HG02610 (cell line): ENCODE measurements around the gene KLF9.

Experiments
- ATAC-seq: cut with Tn5 transposase; IDR thresholded peaks from one replicate; pipeline ENCODE4 v1.9.1; 2021; ENCODE audit warnings: mild to moderate bottlenecking, moderate library complexity; ENCODE audit not compliant: unreplicated experiment

The KLF9 gene

GRCh38 chr9:70422371-70423043 is 8.1 kb upstream of the KLF9 start:
- no peak for ATAC-seq

GRCh38 chr9:70421272-70422180 is 7.1 kb upstream of the KLF9 start:
- ATAC-seq: no peak

GRCh38 chr9:70420441-70421271 is 6.2 kb upstream of the KLF9 start:
- peak; percentile 17 for ATAC-seq

- peak; percentile 26 for ATAC-seq
Measured at GRCh38 chr9:70419556-70420440, 5.3 kb upstream of the KLF9 start.

- ATAC-seq: peak; percentile 48
Measured at GRCh38 chr9:70418822-70419555, 4.5 kb upstream of the KLF9 start.

GRCh38 chr9:70415476-70415875 is 1.0 kb upstream of the KLF9 start:
- ATAC-seq: no peak

- ATAC-seq: no peak
Measured at GRCh38 chr9:70415041-70415440, 584 bp upstream of the KLF9 start.

- ATAC-seq: peak; percentile 15
Measured at GRCh38 chr9:70413464-70413798, 1.0 kb downstream of the KLF9 start.

GRCh38 chr9:70412832-70413463 is 1.5 kb downstream of the KLF9 start:
- no peak for ATAC-seq

GRCh38 chr9:70411930-70412831 is 2.3 kb downstream of the KLF9 start:
- peak; percentile 37 for ATAC-seq

- ATAC-seq: no peak
Measured at GRCh38 chr9:70411121-70411929, 3.1 kb downstream of the KLF9 start.

- ATAC-seq: no peak
Measured at GRCh38 chr9:70410368-70410767, 4.1 kb downstream of the KLF9 start.

- ATAC-seq: no peak
Measured at GRCh38 chr9:70409800-70410199, 4.7 kb downstream of the KLF9 start.

- no peak for ATAC-seq
Measured at GRCh38 chr9:70409280-70409679, 5.2 kb downstream of the KLF9 start.

- no peak for ATAC-seq
Measured at GRCh38 chr9:70408393-70409040, 5.9 kb downstream of the KLF9 start.

- no peak for ATAC-seq
Measured at GRCh38 chr9:70407081-70407503, 7.4 kb downstream of the KLF9 start.

GRCh38 chr9:70406434-70406862 is 8.0 kb downstream of the KLF9 start:
- peak; percentile 78 for ATAC-seq
